ENCODE measurements around the gene ZNF275. TPM values are rescaled to one million over a fixed set of nuclear protein-coding genes. Genes with fewer than 3 reads are reported as not detected.

ZNF275 gene
- 10.3 and 10.6 TPM in 2 replicates for total RNA-seq

GRCh38 chrX:153333821-153334653 is at the start of gene ZNF275:
ZNF275 (plus strand) TSS chrX:153334153; CDS start chrX:153336680, 2,527 bp downstream.

GRCh38 chrX:153321381-153322124 is 12.4 kb upstream of the ZNF275 start, which contains the start of gene PNMA6F:
PNMA6F (minus strand) TSS chrX:153321767; CDS start chrX:153320674, 1,093 bp downstream.

GRCh38 chrX:153401133-153401764 is 67.3 kb downstream of the ZNF275 start, which contains the start of gene PNMA6E:
PNMA6E (minus strand) TSS chrX:153401350; CDS start chrX:153398849, 2,501 bp downstream.

Other genes with a start within 250 kb of the ZNF275 start
- not detected in 2 replicates for gene MAGEA1, start 154.9 kb upstream of the ZNF275 start, total RNA-seq
- gene PNMA6F, start 12.4 kb upstream of the ZNF275 start, total RNA-seq, result not detected in 2 replicates
- gene PNMA6E, start 67.2 kb downstream of the ZNF275 start, total RNA-seq, result not detected in 2 replicates
- gene ZFP92, start 77.3 kb downstream of the ZNF275 start, total RNA-seq, result 0.09 and 0.58 TPM in 2 replicates
- gene TREX2, start 111.9 kb downstream of the ZNF275 start, total RNA-seq, result 6.0 and 13.3 TPM in 2 replicates
- gene HAUS7, start 136.4 kb downstream of the ZNF275 start, total RNA-seq, result 5.2 and 19.1 TPM in 2 replicates
- 135 and 164 TPM in 2 replicates for gene BGN, start 160.8 kb downstream of the ZNF275 start, total RNA-seq
- gene ATP2B3, start 183.5 kb downstream of the ZNF275 start, total RNA-seq, result not detected in 2 replicates

Data from pericardium fibroblast (primary cell).